Right lobe of liver (tissue), 4 donors: ENCODE data around the gene ARL9.

ENCODE experiments used
- CTCF ChIP-seq, 4 donors: fragments of 200-600 bp in 3 of 4; fragments of 450-650 bp in 1 of 4; IDR thresholded peaks; one replicate each; pipeline versions ENCODE4 v1.5.1 to v1.8.0; 2016 to 2022; ENCODE audit warnings: antibody characterized with exemption in 4 of 4, mild to moderate bottlenecking in 2 of 4
- POLR2A ChIP-seq: fragments of 450-650 bp; IDR thresholded peaks from one replicate; pipeline ENCODE4 v1.6.1; 2017; ENCODE audit warnings: antibody characterized with exemption, mild to moderate bottlenecking
- donor health status: DM: no; HTN: no; CAD: no.
- donor health status: DM: no; HTN: no; CAD: no.
- donor health status: DM: no; HTN: yes; CAD: no.

GRCh38 chr4:56463711-56464110, 41.9 kb upstream of the ARL9 start:
- TF ChIP-seq CTCF (IDR thresholded peaks at IDR 0.05) (no peak), POLR2A (no peak)
